GM18499 (cell line): ENCODE data around the gene FOXR1.
"Not testable (repeated sequence)": the region's sequence is repeated elsewhere in the genome, so short reads cannot be mapped to it uniquely, and the experiment has no call there.

Experiments used
- ATAC-seq: cut with Tn5 transposase; IDR thresholded peaks from one replicate; pipeline ENCODE4 v1.9.1; 2021; ENCODE audit warnings: moderate number of reproducible peaks; ENCODE audit not compliant: insufficient read depth, unreplicated experiment

Gene FOXR1

DNA sequence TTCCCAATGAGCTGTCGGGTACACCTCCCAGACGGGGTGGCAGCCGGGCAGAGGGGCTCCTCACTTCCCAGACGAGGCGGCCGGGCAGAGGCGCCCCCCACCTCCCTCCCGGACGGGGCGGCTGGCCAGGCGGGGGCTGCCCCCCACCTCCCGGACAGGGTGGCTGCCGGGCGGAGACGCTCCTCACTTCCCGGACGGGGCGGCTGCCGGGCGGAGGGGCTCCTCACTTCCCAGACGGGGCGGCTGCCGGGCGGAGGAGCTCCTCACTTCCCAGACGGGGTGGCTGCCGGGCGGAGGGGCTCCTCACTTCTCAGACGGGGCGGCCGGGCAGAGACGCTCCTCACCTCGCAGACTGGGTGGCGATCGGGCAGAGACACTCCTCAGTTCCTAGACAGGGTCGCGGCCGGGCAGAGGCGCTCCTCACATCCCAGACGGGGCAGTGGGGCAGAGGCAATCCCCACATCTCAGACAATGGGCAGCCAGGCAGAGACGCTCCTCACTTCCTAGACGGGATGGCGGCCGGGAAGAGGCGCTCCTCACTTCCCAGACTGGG lies 20.0 kb downstream of the FOXR1 start:
- not testable (repeated sequence) for ATAC-seq

DNA sequence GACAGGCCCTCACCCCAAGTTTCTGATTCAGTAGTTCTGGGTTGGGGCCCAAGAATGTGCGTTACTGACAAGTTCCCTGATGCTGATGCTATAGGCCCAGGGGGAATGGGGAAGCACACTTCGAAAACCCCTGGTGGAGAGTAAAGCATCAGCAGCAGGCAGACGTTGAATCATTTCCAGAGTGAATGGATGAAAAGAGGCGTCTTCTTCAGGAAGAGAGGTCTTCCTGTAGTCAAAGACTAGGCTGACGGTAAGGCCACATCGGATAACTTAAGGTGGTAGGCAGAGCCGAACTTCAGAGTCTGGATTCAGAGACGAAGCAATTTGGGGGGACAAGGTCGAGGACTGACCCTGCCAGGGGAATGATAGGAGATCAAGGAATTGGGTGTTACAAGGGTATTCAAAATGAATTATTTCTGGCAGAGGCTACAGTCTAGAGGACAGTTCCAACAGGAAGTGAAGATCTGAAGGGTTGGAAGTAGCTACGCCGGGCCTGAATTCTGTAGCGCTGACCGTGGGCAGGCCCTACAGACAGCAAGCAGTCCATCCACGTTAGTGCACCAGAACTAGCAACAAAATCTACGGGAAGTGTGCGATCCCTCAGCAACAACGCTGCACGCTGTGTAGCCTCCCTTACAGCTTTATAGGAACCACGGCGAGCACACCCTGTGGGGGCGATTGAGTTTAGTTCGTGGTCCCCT lies 25.5 kb downstream of the FOXR1 start:
- ATAC-seq, result no peak

DNA sequence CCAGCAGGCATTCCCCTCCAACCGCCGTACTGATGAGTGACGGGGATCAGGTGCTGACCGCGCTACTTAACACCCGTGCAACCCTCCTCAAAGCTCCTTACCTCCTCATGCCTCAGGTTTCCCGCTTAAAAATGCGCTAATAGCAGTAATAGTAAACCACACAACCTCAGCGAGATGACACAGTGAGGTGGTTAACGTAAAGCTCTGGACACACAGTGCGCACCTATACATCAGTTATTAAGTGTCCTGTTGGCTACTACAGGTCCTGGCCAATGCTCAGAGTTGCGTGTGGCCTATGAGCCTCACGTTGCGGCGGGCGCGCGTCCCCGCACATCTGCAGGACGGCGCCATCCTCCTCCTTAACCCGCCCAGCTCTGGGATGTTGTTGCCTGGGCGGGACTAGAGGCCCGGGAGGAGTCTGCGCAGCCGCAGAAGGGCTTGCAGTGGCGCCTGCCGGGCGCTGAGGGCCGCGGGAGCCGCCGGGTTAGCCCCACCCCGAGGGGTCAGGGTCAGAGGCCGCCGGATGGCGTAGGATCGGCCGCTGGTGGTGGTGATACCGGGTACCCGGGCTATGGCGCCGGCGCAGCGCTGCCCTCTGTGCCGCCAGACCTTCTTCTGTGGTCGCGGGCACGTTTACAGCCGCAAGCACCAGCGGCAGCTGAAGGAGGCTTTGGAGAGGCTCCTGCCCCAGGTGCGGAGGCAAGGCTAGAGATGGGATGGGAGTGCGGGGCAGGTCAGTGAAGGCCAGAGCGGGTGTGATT lies 26.2 kb downstream of the FOXR1 start, which contains the start of gene CENATAC:
Gene CENATAC, plus strand, starts transcription at position 512 of the 761 bp plus-strand sequence. Its CDS starts 60 bp downstream, at position 572.
- peak; percentile 65 for ATAC-seq

DNA sequence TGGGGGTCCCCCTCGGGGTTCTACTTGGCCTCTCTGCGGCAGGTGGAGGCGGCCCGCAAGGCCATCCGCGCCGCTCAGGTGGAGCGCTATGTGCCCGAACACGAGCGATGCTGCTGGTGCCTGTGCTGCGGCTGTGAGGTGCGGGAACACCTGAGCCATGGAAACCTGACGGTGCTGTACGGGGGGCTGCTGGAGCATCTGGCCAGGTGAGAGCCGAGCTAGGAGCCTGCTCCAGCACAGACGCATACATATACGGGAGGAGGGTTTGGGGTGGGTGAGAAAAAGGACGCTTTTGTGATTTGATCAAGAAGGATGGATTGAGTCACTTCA lies 26.8 kb downstream of the FOXR1 start:
- ATAC-seq, result peak; percentile 8

GRCh38 chr11:118998822-118999221 lies 27.3 kb downstream of the FOXR1 start:
- no peak for ATAC-seq

DNA sequence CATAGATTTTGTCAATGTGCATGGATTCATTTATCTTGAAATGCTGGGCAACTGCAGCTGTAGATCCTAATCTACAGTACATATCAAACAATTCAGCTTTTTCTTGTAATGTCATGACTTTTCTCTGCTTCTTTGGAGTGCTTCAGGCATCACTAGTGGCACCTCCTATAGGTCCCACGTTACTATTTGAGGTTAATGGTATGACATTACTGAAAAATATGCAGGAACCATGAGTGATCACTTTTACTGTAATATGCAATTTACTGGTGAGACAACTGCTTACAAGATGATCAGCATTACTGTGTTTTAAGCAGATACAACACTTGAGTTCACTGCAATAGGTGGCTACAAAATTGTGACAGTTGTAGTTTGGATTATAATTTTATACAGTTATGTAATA lies 29.3 kb downstream of the FOXR1 start:
- no peak for ATAC-seq

DNA sequence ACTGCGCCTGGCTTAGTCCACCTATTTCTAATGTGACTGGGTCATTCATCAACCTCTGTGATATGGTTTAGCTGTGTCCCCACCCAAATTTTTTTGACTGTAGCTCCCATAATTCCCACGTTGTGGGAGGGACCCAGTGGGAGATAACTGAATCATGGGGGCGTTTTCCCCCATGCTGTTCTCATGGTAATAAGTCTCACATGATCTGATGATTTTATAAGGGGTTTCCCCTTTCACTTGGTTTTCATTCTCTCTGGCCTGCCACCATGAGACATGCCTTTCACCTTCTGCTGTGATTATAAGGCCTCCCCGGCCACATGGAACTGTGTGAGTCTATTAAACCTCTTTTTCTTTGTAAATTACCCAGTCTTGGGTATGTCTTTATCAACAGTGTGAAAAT lies 35.1 kb downstream of the FOXR1 start:
- no peak for ATAC-seq

GRCh38 chr11:119011476-119012053 lies 40.0 kb downstream of the FOXR1 start:
- no peak for ATAC-seq

GRCh38 chr11:119012629-119013170 lies 41.1 kb downstream of the FOXR1 start:
- no peak for ATAC-seq

DNA sequence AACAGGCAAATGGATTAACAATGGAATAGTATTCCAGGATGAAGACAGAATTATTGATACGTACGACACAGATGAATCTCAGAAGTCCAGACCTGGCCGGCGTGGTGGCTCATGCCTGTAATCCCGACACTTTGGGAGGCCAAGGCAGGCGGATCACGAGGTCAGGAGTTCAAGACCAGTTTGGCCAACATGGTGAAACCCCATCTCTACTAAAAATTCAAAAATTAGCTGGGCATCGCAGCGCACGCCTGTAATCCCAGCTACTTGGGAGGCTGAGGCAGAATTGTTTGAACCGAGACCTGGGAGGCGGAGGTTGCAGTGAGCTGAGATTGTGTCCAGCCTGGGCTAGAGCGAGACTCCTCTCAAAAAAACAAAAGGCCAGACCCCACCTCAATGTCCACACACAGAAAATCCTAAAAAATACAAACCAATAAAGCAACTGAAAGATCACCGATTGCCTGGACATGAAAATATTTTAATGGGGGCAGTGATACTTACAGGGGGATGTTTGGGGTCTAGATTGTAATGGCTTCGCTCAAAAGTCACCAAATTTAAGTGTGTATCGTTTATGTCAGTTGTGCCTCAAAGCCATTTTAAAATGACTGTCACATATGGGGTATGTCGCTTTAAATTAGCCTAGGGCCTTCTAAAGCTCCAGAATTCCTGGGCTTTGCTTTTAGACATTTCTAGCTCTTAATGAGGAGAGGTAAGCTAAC lies 42.8 kb downstream of the FOXR1 start:
- ATAC-seq, result no peak

GRCh38 chr11:119015054-119015611 lies 43.6 kb downstream of the FOXR1 start:
- ATAC-seq, result no peak

- no peak for ATAC-seq
Measured at GRCh38 chr11:119016216-119017009, 44.9 kb downstream of the FOXR1 start.

DNA sequence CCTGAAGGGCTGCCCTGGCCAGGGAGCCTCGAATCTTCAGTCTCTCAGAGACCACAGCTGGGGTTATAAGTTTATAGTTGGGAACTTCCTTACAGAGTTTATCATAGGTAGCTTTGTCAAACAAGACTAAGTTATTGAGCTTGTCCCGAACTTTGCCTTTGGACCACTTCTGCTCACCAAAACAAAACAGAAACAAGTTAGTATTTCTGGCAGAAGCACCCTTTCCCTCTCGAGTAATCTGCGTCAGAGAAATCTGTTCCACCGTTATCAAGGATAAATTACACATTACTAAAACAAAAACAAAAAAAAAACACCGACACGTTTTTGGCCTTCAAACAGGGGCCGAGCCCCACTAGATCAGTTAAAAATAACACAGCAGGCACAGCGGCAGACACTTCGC lies 45.8 kb downstream of the FOXR1 start:
- not testable (repeated sequence) for ATAC-seq

- peak; percentile 71 for ATAC-seq
Measured at GRCh38 chr11:119018074-119018938, 46.7 kb downstream of the FOXR1 start, which contains the start of the genes RPS25 and TRAPPC4. TSS of gene RPS25 (minus strand) at chr11:119018343. CDS start at chr11:119018284, 59 bp downstream. TSS of gene TRAPPC4 (plus strand) at chr11:119018766. CDS start at chr11:119018796, 30 bp downstream.

DNA sequence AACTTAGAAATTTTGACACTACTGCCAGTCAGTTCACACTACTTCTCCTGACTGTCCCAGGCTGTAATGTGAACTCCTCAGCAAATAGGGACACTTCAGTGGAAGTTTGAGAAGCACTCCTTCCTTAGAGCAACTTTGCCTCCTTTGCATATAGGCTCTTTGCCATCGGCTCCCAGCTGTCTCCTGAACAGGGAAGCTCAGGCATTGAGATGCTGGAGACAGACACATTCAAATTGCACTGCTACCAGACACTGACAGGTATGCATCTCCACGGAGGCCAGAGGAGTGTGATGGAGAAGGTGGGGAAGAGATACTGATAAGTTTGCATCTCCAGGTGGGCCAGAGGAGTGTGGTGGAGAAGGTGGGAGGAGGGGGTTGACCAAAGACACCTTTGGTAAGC lies 48.4 kb downstream of the FOXR1 start:
- ATAC-seq, result no peak

DNA sequence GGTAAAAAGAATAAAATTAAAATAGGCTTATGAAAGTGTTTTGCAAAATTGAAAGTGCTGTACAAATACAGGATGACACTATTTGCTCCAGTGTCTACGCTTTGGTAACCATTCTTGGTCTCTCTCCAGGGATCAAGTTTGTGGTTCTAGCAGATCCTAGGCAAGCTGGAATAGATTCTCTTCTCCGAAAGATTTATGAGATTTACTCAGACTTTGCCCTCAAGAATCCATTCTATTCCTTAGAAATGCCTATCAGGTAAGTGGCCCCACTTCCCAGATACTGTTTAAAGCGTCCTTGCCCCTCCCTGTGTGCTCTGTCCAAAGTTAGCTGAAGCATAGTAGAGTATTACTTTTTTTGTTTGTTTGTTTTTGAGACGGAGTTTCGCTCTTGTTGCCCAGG lies 50.1 kb downstream of the FOXR1 start:
- ATAC-seq, result no peak

DNA sequence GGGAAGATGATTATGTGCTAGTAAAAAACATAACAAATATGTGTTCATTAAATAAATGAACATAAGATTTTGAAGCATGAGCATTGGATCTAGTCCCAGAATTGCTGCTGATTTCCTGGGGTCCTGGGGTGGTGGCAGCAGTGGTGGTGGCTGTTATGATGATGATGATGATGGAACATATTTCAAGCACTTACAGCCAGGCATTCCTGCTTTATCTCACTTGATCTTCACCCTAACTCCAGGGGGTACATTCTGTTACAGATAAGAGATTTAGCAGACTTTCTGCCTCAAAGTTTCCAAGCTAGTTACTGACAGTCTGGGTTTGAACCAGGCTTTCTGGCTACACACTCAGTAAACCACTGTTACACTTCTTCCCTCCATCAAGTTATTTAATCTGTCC lies 52.2 kb downstream of the FOXR1 start:
- ATAC-seq, result no peak
